Measurements from ENCODE around the gene ANAPC7.
"Not testable (repeated sequence)": the region's sequence is repeated elsewhere in the genome, so short reads cannot be mapped to it uniquely, and the experiment has no call there.

ANAPC7 gene

GRCh38 chr12:110424237-110424636 lies 20.7 kb upstream of the ANAPC7 start:
- no peak overlapping the region for H3K27ac ChIP-seq
- TF ChIP-seq CTCF (conservative IDR thresholded peaks at IDR 0.05): no peak
- TF ChIP-seq ZFX (IDR thresholded peaks at IDR 0.05): no peak

DNA sequence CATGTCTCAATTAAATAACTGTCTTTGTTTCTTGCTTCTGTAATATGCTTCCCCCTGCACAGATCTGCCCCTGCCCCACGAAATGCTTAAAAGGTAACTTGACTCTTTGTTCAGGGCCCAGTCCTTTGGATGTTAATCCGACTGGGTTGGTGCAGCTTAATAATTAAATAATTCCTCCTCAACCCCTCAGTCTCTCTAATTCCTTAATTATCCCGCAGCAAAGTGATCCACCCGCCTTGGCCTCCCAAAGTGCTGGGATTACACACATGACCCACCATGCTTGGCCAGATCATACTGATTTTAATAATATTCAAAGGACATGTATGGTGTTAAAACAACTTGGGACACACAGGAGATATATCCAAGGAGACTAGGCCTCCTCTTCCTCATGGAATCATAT lies 18.2 kb upstream of the ANAPC7 start:
- no peak overlapping the region for H3K27ac ChIP-seq
- TF ChIP-seq ZFX (IDR thresholded peaks at IDR 0.05) (no peak), CTCF (conservative IDR thresholded peaks at IDR 0.05) (no peak)

- no peak for TF ChIP-seq CTCF (conservative IDR thresholded peaks at IDR 0.05)
- no peak for TF ChIP-seq ZFX (IDR thresholded peaks at IDR 0.05)
- no peak overlapping the region for H3K27ac ChIP-seq
These were observed 17.7 kb upstream of the ANAPC7 start for GRCh38 chr12:110421159-110421661.

GRCh38 chr12:110420644-110421043 lies 17.1 kb upstream of the ANAPC7 start:
- H3K27ac ChIP-seq: not testable (repeated sequence)

DNA sequence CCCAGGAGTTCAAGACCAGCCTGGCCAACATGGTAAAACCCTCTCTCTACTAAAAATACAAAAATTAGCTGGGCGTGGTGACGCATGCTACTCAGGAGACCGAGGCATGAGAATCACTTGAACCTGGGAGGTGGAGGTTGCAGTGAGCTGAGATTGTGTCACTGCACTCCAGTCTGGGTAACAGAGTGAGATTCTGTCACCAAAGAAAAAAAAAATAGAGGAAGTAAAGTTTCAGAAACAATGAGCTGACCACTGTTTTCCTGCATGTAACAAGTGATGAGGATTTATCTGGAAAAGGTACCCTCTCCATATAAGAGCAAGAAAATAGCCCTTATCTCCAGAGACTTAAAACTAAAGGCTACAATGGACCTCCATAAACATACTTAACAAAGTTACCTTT lies 13.6 kb upstream of the ANAPC7 start:
- not testable (repeated sequence) for H3K27ac ChIP-seq

GRCh38 chr12:110410086-110410485 lies 6.6 kb upstream of the ANAPC7 start:
- not testable (repeated sequence) for H3K27ac ChIP-seq

GRCh38 chr12:110405126-110405662 lies 1.7 kb upstream of the ANAPC7 start:
- not testable (repeated sequence) for H3K27ac ChIP-seq

DNA sequence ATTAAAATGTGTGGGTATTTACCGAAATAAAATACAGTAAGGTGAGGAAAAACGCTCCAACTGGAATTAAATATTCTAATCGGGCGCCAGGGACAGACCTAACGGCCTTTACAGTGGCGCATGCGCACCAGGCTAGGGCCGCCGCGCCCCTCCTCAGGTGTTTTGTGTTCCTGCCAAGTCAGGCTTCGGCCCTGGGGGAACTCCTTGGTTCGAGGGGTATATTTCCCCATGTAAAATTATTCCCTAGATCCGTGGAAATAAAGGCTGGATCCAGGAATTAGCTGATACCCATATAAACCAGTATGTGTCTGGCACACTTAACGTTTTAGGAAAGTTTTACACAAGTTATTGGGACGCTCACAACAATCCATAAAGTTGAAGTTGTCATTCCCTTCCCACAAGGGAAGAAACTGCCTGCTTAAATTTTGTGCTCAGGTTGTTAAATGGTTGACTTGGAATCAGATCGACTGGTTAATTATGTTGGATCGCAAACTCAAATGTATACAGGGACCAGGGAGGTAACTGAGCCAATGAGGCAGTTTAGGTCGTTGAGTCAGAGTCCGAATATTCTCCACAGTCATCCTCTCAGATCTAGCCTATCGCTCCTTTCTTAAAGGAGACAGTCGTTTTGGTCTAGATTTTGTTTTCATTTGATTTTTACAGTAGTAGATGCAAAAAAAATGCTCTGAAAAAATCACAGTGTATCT lies 621 bp upstream of the ANAPC7 start:
- peak overlapping the region; percentile 90 for H3K27ac ChIP-seq
- TF ChIP-seq CTCF (conservative IDR thresholded peaks at IDR 0.05): no peak
- no peak for TF ChIP-seq ZFX (IDR thresholded peaks at IDR 0.05)

- TF ChIP-seq ZFX (IDR thresholded peaks at IDR 0.05) (no peak), CTCF (conservative IDR thresholded peaks at IDR 0.05) (no peak)
- H3K27ac ChIP-seq: no peak overlapping the region
These were observed 20.8 kb downstream of the ANAPC7 start for GRCh38 chr12:110382683-110383082.
